ENCODE measurements around the gene NLN. TPM values are rescaled to one million over a fixed set of nuclear protein-coding genes. Genes with fewer than 3 reads are reported as not detected.

NLN gene
- total RNA-seq, 4 donors from 2014 or later, result 8.7 to 17.5 (median 13.1) TPM

- H3K4me1 ChIP-seq, result no peaks in the 10 kb centered on the region
- TF ChIP-seq CTCF (IDR thresholded peaks at IDR 0.05) (no peak), POLR2A (IDR thresholded peaks at IDR 0.05) (no peak)
- no peaks in the 10 kb centered on the region for H3K27me3 ChIP-seq
- H3K36me3 ChIP-seq, result no peaks in the 10 kb centered on the region
- H3K27ac ChIP-seq, result no peak overlapping the region
- 94 to 96% methylated on average over 3 of the region's 3 CpGs for WGBS, 2 donors
- intact Hi-C loops (cut with DNase I), result no loop called here
- H3K4me3 ChIP-seq (replicated peaks in 1 of 3), result no peak overlapping the region
- DNase-seq, result no peak
- no peaks in the 10 kb centered on the region for H3K9me3 ChIP-seq
Observed at GRCh38 chr5:65702036-65702435, 20.0 kb upstream of the NLN start.

GRCh38 chr5:65704621-65705239, 17.3 kb upstream of the NLN start:
- Histone ChIP-seq H3K27me3 (no peaks in the 10 kb centered on the region), H3K4me3 (replicated peaks in 1 of 3) (no peak overlapping the region), H3K36me3 (no peaks in the 10 kb centered on the region), H3K27ac (no peak overlapping the region), H3K9me3 (no peaks in the 10 kb centered on the region), H3K4me1 (no peaks in the 10 kb centered on the region)
- WGBS, 2 donors, result 82 to 91% methylated on average over 2 of the region's 2 CpGs
- intact Hi-C loops (cut with DNase I), result no loop called here
- no peak for DNase-seq
- TF ChIP-seq CTCF (IDR thresholded peaks at IDR 0.05) (no peak), POLR2A (IDR thresholded peaks at IDR 0.05) (no peak)

DNA sequence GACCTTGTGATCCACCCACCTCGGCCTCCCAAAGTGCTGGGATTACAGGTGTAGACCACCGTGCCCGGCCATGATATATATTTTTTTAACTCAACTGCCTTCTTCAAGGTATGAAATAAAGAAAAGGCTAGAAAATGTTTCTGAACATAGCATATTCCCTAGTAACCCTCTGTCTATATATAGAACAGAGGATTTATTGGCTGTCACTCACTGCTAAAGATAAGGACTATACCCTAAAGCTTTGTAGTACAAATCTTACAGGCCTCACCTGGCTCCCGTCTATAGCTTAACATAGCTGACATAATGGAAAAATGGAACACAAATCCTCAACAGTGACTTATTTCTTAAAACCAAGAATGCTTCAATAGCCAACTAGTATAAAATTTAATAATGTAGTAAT, 14.3 kb upstream of the NLN start:
- WGBS, 2 donors, result 96 to 97% methylated on average over 4 of the region's 4 CpGs
- Histone ChIP-seq H3K27me3 (no peaks in the 10 kb centered on the region), H3K4me1 (no peaks in the 10 kb centered on the region), H3K36me3 (no peaks in the 10 kb centered on the region), H3K27ac (no peak overlapping the region), H3K9me3 (no peaks in the 10 kb centered on the region), H3K4me3 (replicated peaks in 1 of 3) (no peak overlapping the region)
- intact Hi-C loops (cut with DNase I), result no loop called here
- DNase-seq, result no peak
- no peak for TF ChIP-seq POLR2A (IDR thresholded peaks at IDR 0.05)
- TF ChIP-seq CTCF (IDR thresholded peaks at IDR 0.05), result no peak

DNA sequence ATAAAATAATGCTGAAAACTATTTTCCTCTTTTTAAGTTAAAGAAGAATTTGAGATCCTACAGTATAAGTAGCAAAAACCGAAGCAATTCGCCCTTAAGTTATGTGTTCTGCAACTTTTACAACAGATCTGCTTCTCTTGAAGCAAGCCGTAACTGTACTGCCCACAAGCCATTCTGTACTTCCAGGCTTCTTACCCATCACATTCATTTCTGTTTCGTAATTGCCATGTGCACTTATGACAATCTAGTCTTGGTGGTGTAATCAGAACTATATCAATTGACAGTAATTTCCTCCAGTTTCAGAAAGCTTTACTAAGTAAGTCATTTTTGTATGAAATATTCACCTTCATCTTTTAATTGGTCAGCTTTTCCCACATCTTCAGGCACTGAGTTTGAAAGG, 13.9 kb upstream of the NLN start:
- Histone ChIP-seq H3K27ac (no peak overlapping the region), H3K27me3 (no peaks in the 10 kb centered on the region), H3K36me3 (no peaks in the 10 kb centered on the region), H3K4me1 (no peaks in the 10 kb centered on the region), H3K9me3 (no peaks in the 10 kb centered on the region), H3K4me3 (replicated peaks in 1 of 3) (no peak overlapping the region)
- intact Hi-C loops (cut with DNase I), result no loop called here
- 96 to 97% methylated on average over 4 of the region's 4 CpGs for WGBS, 2 donors
- DNase-seq, result no peak
- TF ChIP-seq POLR2A (IDR thresholded peaks at IDR 0.05) (no peak), CTCF (IDR thresholded peaks at IDR 0.05) (no peak)

- TF ChIP-seq CTCF (IDR thresholded peaks at IDR 0.05), result no peak
- TF ChIP-seq POLR2A (IDR thresholded peaks at IDR 0.05), result no peak
- H3K27ac ChIP-seq, result no peak overlapping the region
Observed at GRCh38 chr5:65718576-65719310, 3.3 kb upstream of the NLN start.

More at GRCh38 chr5:65718576-65719310, 3.3 kb upstream of the NLN start:
- Histone ChIP-seq H3K36me3 (no peaks in the 10 kb centered on the region), H3K9me3 (no peaks in the 10 kb centered on the region), H3K4me1 (peaks cover 0 to 5% of the 10 kb centered on the region in 2 donors), H3K4me3 (replicated peaks in 1 of 3) (no peak overlapping the region), H3K27me3 (no peaks in the 10 kb centered on the region)
- intact Hi-C loops (cut with DNase I), result no loop called here
- DNase-seq, result no peak

Data from thyroid gland (tissue), 4 donors.